ENCODE measurements around the gene ENKUR. TPM values are rescaled to one million over a fixed set of nuclear protein-coding genes. Genes with fewer than 3 reads are reported as not detected.
"Not testable (repeated sequence)": the region's sequence is repeated elsewhere in the genome, so short reads cannot be mapped to it uniquely, and the experiment has no call there.

Gene ENKUR
- total RNA-seq, 1 experiment from 2014 or later: not detected

DNA sequence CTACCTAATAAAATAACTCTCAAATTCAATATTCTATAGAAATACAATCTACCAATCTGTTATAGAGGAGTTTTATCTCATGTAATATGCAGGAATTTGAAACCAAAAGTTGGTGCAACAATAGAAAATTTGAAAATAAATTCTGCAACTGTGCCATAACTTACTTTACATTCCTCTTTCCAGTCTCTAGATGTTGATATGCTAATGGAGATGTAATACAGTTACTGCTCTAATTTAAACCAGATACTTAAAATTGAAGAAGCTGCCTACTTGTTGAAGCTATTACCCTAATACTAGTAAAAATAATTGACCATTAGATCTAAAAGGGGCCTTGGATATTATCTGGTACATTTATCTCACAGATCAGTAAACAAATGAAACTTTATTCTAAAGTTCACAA is 1.4 kb downstream of the ENKUR start:
- Histone ChIP-seq H3K9me3 (replicated peaks) (no peaks in the 10 kb centered on the region), H3K36me3 (no peaks in the 10 kb centered on the region), H3K27me3 (replicated peaks) (no peaks in the 10 kb centered on the region), H3K4me3 (no peak overlapping the region), H3K4me1 (replicated peaks) (peaks cover 5% of the 10 kb centered on the region), H3K27ac (no peak overlapping the region)
- DNase-seq (ENCODE audit: low read depth in 1 of 2, low spot score in 2 of 2): no peak

DNA sequence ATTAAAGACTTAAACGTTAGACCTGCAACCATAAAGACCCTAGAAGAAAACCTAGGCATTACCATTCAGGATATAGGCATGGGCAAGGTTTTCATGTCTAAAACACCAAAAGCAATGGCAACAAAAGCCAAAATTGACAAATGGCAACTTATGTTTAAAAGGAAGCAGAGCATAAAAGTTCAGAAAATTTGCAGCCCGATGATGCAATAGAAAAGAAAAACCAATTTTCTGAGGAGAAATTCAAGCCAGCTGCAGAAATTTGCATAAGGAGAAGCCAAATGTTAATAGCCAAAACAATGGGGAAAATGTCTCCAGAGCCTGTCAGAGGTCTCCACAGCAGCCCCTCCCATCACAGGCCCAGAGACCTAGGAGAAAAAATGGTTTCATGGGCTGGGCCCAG is 4.4 kb downstream of the ENKUR start:
- not testable (repeated sequence) for H3K4me1 ChIP-seq (replicated peaks); H3K27me3 ChIP-seq (replicated peaks); DNase-seq (ENCODE audit: low read depth in 1 of 2, low spot score in 2 of 2); H3K4me3 ChIP-seq; H3K9me3 ChIP-seq (replicated peaks); H3K27ac ChIP-seq; H3K36me3 ChIP-seq

DNA sequence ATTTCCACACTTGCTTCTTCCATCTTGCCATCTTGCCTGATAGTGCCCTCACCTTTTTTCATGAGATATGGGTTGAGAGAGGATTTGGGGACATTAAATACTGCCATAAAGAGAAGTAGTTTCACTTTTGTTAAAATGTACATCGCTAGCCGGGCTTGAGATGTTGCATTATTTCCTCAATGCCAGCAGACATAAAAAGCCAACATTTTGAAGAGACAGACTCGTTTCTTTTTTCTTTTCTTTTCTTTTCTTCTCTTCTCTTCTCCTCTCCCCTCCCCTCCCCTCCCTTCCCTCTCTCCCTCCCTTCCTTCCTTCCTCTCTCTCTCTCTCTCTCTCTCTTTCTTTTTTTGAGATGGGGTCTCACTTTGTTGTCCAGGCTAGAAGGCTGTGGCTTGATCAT is 17.9 kb downstream of the ENKUR start:
- no peaks in the 10 kb centered on the region for H3K9me3 ChIP-seq (replicated peaks)
- H3K36me3 ChIP-seq: no peaks in the 10 kb centered on the region
- H3K4me1 ChIP-seq (replicated peaks): no peaks in the 10 kb centered on the region
- no peaks in the 10 kb centered on the region for H3K27me3 ChIP-seq (replicated peaks)
- DNase-seq (ENCODE audit: low read depth in 1 of 2, low spot score in 2 of 2): no peak
- H3K4me3 ChIP-seq: no peak overlapping the region
- no peak overlapping the region for H3K27ac ChIP-seq

DNA sequence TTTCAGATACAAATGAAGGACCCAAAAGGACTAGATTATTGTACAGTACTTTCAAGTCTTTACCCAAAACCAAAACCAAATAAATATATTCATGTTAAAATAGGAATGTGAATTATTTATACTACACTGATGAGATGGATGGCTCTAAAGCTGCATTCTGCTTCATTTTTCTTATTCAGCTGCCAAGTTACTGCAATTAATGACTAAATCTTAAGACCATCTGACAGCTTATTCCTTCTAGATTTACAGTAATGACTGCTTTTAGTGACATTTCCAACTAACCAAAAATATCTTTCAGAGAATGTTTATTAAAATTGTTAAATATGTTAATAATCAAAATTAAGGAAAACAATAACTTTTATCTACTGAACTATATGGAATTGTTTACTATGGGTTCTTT is 20.9 kb downstream of the ENKUR start:
- Histone ChIP-seq H3K27me3 (replicated peaks) (no peaks in the 10 kb centered on the region), H3K9me3 (replicated peaks) (no peaks in the 10 kb centered on the region), H3K4me3 (no peak overlapping the region), H3K27ac (no peak overlapping the region), H3K36me3 (no peaks in the 10 kb centered on the region), H3K4me1 (replicated peaks) (no peaks in the 10 kb centered on the region)
- no peak for DNase-seq (ENCODE audit: low read depth in 1 of 2, low spot score in 2 of 2)

DNA sequence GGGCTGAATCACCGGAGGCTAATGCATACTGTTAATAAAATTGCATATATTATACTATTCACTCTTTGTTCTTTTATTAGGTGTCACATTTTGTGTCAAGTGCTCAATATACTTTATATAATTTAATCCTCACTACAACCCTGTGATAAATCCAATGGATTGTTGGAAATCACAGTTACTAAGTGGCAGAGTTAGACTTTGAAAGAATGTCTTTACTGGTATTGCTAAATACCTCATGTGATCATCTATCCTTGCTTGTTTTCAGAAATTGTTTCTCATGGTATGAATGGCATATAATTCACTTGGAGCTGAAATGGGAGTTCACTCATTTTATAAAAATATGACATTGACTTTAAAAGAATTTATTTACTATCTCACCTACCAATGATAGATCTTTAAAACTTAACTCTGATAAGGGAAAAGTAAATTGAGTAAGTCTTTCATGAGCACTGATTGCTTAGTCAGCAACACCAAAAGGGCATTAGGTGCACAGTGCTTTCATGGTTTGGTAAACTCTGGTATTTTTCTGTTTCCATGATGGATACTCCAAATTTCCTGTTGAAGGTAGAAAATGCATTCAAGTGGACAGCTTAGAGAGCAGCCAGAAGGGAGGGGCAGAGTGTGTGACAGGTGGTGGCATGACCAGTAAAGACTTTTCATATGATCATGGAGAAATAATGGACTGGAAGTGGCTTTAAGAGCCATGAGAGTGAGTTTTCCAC is 22.6 kb downstream of the ENKUR start:
- Histone ChIP-seq H3K4me3 (no peak overlapping the region), H3K9me3 (replicated peaks) (no peaks in the 10 kb centered on the region), H3K4me1 (replicated peaks) (no peaks in the 10 kb centered on the region), H3K27ac (no peak overlapping the region), H3K27me3 (replicated peaks) (no peaks in the 10 kb centered on the region), H3K36me3 (no peaks in the 10 kb centered on the region)
- no peak for DNase-seq (ENCODE audit: low read depth in 1 of 2, low spot score in 2 of 2)

DNA sequence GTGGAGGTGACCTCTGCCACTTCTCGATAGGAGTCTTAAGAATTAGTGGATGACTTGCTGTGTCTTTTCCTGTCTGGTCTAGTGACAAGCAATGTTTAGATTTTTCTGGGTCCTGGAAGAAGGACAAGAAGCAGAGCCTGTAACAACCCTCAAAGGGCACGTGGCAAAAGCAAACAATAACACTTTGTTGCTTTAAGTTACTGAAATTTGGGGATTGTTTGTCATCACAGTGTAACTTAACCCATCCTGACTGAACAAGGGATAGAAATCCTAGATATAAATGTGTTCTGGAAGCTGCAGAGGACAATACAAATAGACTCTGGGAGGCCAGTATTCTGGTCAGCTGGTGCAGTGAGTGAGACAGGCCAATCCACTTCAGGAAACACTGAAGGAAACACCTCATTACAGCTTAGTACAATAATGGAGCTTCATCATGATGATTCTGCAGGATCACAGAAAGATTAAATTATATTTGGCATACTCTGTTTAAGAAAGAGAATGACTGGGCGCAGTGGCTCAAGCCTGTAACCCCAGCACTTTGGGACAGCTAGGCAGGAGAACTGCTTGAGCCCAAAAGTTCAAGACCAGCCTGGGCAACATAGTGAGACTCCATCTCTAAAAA is 23.3 kb downstream of the ENKUR start:
- Histone ChIP-seq H3K4me1 (replicated peaks) (no peaks in the 10 kb centered on the region), H3K4me3 (no peak overlapping the region), H3K9me3 (replicated peaks) (no peaks in the 10 kb centered on the region), H3K27ac (no peak overlapping the region), H3K27me3 (replicated peaks) (no peaks in the 10 kb centered on the region), H3K36me3 (no peaks in the 10 kb centered on the region)
- no peak for DNase-seq (ENCODE audit: low read depth in 1 of 2, low spot score in 2 of 2)

DNA sequence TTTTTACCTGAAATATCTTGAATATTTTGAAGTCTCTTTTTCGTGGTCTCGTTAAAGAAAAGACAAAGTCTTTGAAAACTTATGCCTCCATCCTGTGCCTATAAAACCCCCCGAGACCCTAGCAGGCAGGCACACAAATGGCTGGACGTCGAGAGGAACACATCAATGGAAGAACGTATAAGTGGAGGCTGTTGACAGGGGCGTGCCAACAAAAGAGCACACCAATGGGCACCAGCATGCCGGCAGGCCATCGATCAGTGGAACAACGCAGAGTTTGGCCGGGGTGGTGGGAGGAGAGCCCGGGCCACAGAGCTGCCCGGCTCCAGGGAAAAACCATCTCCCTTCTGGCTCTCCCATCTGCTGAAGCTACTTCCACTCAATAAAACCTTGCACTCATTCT is 24.7 kb downstream of the ENKUR start:
- DNase-seq (ENCODE audit: low read depth in 1 of 2, low spot score in 2 of 2): no peak
- H3K27ac ChIP-seq: no peak overlapping the region
- H3K36me3 ChIP-seq: no peaks in the 10 kb centered on the region
- H3K27me3 ChIP-seq (replicated peaks): no peaks in the 10 kb centered on the region
- no peaks in the 10 kb centered on the region for H3K4me1 ChIP-seq (replicated peaks)
- H3K9me3 ChIP-seq (replicated peaks): no peaks in the 10 kb centered on the region
- H3K4me3 ChIP-seq: no peak overlapping the region

DNA sequence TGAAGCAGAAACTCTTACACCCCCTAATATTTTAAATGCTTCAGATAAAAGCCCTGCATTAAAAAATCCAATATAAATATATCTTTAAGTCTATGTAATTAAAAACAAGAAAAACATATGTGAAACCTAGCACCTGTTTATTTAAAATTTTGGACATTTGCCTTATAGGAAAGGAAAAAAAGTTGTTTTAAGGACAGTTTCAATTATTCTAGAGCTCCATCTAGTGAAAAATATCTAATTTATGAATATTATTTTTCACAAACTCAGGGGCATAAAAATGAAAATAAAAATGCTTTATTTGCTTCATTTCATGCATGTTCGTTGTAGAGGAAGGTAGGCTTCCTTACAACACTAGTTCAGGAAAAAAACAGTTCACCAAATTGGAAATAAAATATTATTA is 26.1 kb downstream of the ENKUR start:
- Histone ChIP-seq H3K27ac (no peak overlapping the region), H3K27me3 (replicated peaks) (no peaks in the 10 kb centered on the region), H3K36me3 (no peaks in the 10 kb centered on the region), H3K4me3 (no peak overlapping the region), H3K4me1 (replicated peaks) (no peaks in the 10 kb centered on the region), H3K9me3 (replicated peaks) (no peaks in the 10 kb centered on the region)
- no peak for DNase-seq (ENCODE audit: low read depth in 1 of 2, low spot score in 2 of 2)

DNA sequence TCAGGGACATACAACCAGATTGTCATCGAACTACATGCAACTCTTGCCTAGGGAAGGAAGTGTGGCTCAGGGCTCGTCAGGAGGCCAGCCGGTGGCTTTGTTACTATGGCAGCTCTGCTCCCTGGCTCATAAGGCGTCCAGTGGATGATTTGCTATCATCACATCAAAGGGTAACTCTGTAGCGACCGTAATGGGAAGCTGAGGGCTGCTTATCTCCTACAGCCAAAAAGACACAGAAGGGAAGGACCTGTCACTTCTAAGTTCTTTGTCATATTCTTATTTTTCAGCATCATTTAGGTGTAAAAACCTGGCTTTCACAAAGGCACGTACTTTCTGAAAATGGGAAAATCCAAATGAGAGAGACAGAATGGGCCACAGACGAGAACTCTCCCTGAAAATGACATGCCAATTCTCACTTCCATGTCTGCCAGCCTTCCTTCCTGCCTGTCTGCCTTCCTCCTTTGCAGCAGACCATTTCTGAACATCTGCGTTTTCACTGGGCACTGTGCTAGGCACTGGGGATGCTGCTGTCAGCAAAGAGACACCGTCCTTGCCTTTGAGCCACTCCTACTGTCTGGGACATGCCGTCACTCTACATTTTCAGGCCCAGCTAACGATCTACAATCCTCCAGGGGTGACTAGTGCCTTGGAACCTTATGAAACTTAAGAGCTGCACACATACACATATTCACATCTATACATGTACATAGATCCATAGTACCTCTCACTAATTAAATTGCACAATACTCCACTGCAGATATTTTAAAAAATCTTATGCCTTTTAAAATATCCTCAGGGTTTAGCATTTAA is 26.9 kb downstream of the ENKUR start:
- Histone ChIP-seq H3K4me1 (replicated peaks) (no peaks in the 10 kb centered on the region), H3K27me3 (replicated peaks) (no peaks in the 10 kb centered on the region), H3K27ac (no peak overlapping the region), H3K36me3 (no peaks in the 10 kb centered on the region), H3K9me3 (replicated peaks) (no peaks in the 10 kb centered on the region), H3K4me3 (no peak overlapping the region)
- DNase-seq (ENCODE audit: low read depth in 1 of 2, low spot score in 2 of 2): no peak

DNA sequence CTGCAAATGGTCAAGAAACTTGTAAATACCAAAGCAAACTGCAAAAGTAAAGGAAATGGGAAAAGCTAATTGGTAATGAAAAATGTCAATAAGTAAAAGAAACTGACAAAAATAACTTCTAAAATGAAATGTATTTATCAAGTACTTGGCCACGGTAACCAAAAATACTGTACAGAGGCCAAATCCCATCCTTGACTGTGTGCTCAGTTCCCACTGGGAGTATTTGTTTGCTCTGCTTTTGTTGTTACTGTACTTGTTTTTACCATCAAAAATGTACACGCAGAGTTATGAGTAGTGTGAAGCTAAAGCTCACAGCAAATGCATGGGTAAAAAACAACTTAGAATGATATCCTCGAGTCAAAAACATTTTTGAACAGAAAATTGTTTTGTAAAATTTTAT is 31.1 kb downstream of the ENKUR start:
- Histone ChIP-seq H3K27ac (no peak overlapping the region), H3K36me3 (no peaks in the 10 kb centered on the region)
- DNase-seq (ENCODE audit: low read depth in 1 of 2, low spot score in 2 of 2): no peak

DNA sequence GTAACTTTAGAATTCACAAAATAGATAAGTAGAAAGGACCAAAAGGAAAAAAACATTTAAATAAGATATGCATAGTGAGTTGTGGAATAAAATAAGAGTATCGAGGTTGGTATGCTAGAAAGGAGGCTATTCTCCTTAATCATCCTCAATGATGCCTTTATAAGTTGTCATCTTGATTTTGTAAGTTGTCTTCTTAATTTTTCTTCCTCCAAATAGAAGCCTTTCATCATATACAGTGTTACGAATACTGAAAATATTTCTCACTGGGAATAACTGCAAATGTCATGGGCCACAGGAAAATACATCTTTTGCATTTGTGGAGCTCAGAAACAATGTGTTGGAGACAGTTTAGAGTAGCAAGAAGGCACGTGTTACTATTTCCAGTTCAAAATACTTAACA is 32.0 kb downstream of the ENKUR start:
- Histone ChIP-seq H3K27ac (no peak overlapping the region), H3K36me3 (no peaks in the 10 kb centered on the region), H3K4me3 (no peak overlapping the region), H3K9me3 (replicated peaks) (no peaks in the 10 kb centered on the region), H3K4me1 (replicated peaks) (no peaks in the 10 kb centered on the region), H3K27me3 (replicated peaks) (no peaks in the 10 kb centered on the region)
- no peak for DNase-seq (ENCODE audit: low read depth in 1 of 2, low spot score in 2 of 2)

More for the DNA sequence above, 31.1 kb downstream of the ENKUR start:
- H3K4me3 ChIP-seq: no peak overlapping the region
- no peaks in the 10 kb centered on the region for H3K4me1 ChIP-seq (replicated peaks)
- H3K27me3 ChIP-seq (replicated peaks): no peaks in the 10 kb centered on the region
- no peaks in the 10 kb centered on the region for H3K9me3 ChIP-seq (replicated peaks)

DNA sequence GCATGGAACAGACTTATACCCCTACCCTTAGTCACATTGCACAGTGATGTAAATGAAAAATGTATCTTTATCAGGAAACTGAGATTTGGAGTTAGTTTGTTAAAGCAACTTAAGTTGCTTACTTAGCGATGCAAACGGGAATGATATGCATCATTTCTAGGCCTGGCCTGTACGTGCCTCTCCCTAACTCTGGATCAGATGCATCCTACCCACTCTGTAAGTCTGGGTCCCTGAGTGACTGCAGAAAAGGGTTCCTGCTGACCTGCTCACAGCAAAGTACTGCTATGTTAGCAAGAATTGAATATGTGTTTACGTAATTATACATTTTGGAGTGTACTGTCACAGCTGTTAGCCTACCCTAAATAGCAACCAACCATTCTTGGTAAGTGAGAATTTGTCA is 32.8 kb downstream of the ENKUR start:
- DNase-seq (ENCODE audit: low read depth in 1 of 2, low spot score in 2 of 2): no peak
- no peaks in the 10 kb centered on the region for H3K4me1 ChIP-seq (replicated peaks)
- no peak overlapping the region for H3K27ac ChIP-seq
- H3K36me3 ChIP-seq: no peaks in the 10 kb centered on the region
- no peaks in the 10 kb centered on the region for H3K27me3 ChIP-seq (replicated peaks)
- H3K4me3 ChIP-seq: no peak overlapping the region
- no peaks in the 10 kb centered on the region for H3K9me3 ChIP-seq (replicated peaks)

DNA sequence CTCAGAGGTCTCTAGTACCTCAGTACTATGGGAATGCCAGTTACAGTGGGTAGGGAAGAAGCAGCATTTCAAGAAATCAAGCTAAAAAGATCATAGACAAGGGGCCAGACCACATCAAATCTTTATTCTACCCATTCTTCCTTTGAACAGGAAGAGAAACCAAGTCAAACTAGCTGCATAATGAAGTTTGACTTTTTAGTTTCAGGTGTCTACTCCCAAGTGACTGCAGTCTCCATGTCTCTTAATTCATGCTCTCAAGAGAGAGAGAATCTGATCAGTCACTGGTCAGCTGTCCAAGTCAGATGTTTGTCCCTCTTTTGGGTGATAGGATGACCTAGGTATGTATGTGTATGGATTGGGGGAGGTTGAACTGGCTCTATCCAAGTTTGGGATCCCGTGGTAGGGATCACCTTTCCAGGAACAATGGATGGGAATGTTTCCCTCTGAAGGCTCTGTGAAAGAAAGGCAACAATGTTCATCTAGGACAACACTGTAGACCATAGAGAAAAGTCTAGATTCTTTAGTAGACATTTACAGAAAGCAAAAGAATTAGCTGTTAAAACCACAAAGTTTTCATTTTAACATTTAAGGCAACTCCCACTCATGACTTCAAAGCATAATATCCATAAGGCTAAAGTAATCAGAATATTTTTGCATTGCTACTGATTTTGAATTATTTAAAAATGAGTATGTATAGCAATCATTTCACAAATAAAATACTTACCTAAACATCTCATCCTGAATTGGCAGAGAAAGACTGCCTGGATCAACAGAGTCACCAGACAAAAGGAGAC is 33.4 kb downstream of the ENKUR start:
- Histone ChIP-seq H3K36me3 (no peaks in the 10 kb centered on the region), H3K27ac (no peak overlapping the region), H3K27me3 (replicated peaks) (no peaks in the 10 kb centered on the region), H3K9me3 (replicated peaks) (no peaks in the 10 kb centered on the region), H3K4me1 (replicated peaks) (no peaks in the 10 kb centered on the region), H3K4me3 (no peak overlapping the region)
- no peak for DNase-seq (ENCODE audit: low read depth in 1 of 2, low spot score in 2 of 2)
